Liver (tissue), 9 donors: Measurements from ENCODE around the gene AGPAT2. TPM values are rescaled to one million over a fixed set of nuclear protein-coding genes. Genes with fewer than 3 reads are reported as not detected.
A peak's percentile ranks its signal among the peaks of the same experiment; 100 is the strongest.

Experiments used
- DNase-seq: peaks from one replicate; pipeline ENCODE4 v3.0.0-alpha.2; 2017; ENCODE audit warnings: low spot score
- H3K27ac ChIP-seq, 2 donors: one replicate each; pipeline ENCODE4 v1.7.0; 2013; ENCODE audit warnings: inconsistent platforms in 2 of 2, low read length in 2 of 2, control low read depth in 1 of 2, low read depth in 1 of 2, mild to moderate bottlenecking in 1 of 2
- H3K27me3 ChIP-seq, 4 donors: one replicate each; pipeline versions ENCODE4 v1.6.1 to v1.7.0; 2013; ENCODE audit warnings: low read length in 3 of 4, inconsistent platforms in 1 of 4, mild to moderate bottlenecking in 1 of 4, moderate library complexity in 1 of 4; ENCODE audit not compliant: control insufficient read depth in 4 of 4, insufficient read depth in 4 of 4
- H3K36me3 ChIP-seq, 4 donors: one replicate each; pipeline versions ENCODE4 v1.6.1 to v1.7.0; 2013; ENCODE audit warnings: low read length in 3 of 4, mild to moderate bottlenecking in 3 of 4, low read depth in 1 of 4, moderate library complexity in 1 of 4; ENCODE audit not compliant: control insufficient read depth in 4 of 4, insufficient read depth in 3 of 4
- H3K4me1 ChIP-seq, 4 donors: one replicate each; pipeline versions ENCODE4 v1.6.1 to v1.7.0; 2013; ENCODE audit warnings: low read length in 3 of 4, mild to moderate bottlenecking in 3 of 4, moderate library complexity in 1 of 4; ENCODE audit not compliant: control insufficient read depth in 4 of 4, insufficient read depth in 4 of 4
- H3K4me3 ChIP-seq, 3 donors: one replicate each; pipeline versions ENCODE4 v1.6.1 to v1.7.0; 2013; ENCODE audit warnings: low read length in 3 of 3, control low read depth in 1 of 3, low read depth in 1 of 3, mild to moderate bottlenecking in 1 of 3
- H3K9ac ChIP-seq, 2 donors: one replicate each; pipeline ENCODE4 v1.7.0; 2013; ENCODE audit warnings: low read length in 2 of 2, mild to moderate bottlenecking in 2 of 2, moderate library complexity in 2 of 2, control low read depth in 1 of 2, low read depth in 1 of 2
- H3K9me3 ChIP-seq, 4 donors: one replicate each; pipeline versions ENCODE4 v1.6.1 to v1.7.0; 2013; ENCODE audit warnings: low read length in 3 of 4; ENCODE audit not compliant: control insufficient read depth in 4 of 4
- EGR1 ChIP-seq, 2 donors: IDR thresholded peaks; 2 replicates each; pipeline ENCODE4 v1.6.1; 2016 to 2018; ENCODE audit warnings: antibody characterized with exemption in 2 of 2, low read depth in 2 of 2
- FOXA1 ChIP-seq: IDR thresholded peaks from 2 replicates; pipeline ENCODE4 v1.6.1; 2016; ENCODE audit warnings: antibody characterized with exemption
- FOXA2 ChIP-seq: IDR thresholded peaks from 2 replicates; pipeline ENCODE4 v1.6.1; 2016; ENCODE audit warnings: antibody characterized with exemption
- GABPA ChIP-seq, 2 donors: IDR thresholded peaks in 1 of 2; conservative IDR thresholded peaks in 1 of 2; 2 replicates each; pipeline ENCODE4 v1.6.1; 2016; ENCODE audit warnings: antibody characterized with exemption in 2 of 2, mild to moderate bottlenecking in 1 of 2, moderate library complexity in 1 of 2
- HNF4G ChIP-seq: IDR thresholded peaks from 2 replicates; pipeline ENCODE4 v1.6.1; 2016; ENCODE audit warnings: antibody characterized with exemption
- JUND ChIP-seq, 2 donors: IDR thresholded peaks; 2 replicates each; pipeline ENCODE4 v1.6.1; 2016; ENCODE audit warnings: antibody characterized with exemption in 2 of 2
- NR2F2 ChIP-seq: IDR thresholded peaks from 2 replicates; pipeline ENCODE4 v1.6.1; 2016; ENCODE audit warnings: antibody characterized with exemption
- RAD21 ChIP-seq, 2 donors: IDR thresholded peaks; 2 replicates each; pipeline ENCODE4 v1.6.1; 2016; ENCODE audit warnings: antibody characterized with exemption in 2 of 2, mild to moderate bottlenecking in 2 of 2
- RXRA ChIP-seq, 2 donors: IDR thresholded peaks; 2 replicates each; pipeline ENCODE4 v1.6.1; 2017 to 2018; ENCODE audit warnings: antibody characterized with exemption in 2 of 2, mild to moderate bottlenecking in 1 of 2
- SP1 ChIP-seq: IDR thresholded peaks from 2 replicates; pipeline ENCODE4 v1.6.1; 2018; ENCODE audit warnings: antibody characterized with exemption, mild to moderate bottlenecking
- TAF1 ChIP-seq: conservative IDR thresholded peaks from 2 replicates; pipeline ENCODE4 v1.6.1; 2016; ENCODE audit warnings: antibody characterized with exemption, mild to moderate bottlenecking
- YY1 ChIP-seq: IDR thresholded peaks from 2 replicates; pipeline ENCODE4 v1.6.1; 2016; ENCODE audit warnings: antibody characterized with exemption, mild to moderate bottlenecking
- WGBS: extraction: QIAGEN DNeasy Blood & Tissue Kit; methylation state at CpG from one replicate; pipeline ENCODE4 v1.1.7; 2013; 5-methylcytosine and 5-hydroxymethylcytosine counted together
- polyA plus RNA-seq, 2 donors: library from polyadenylated mRNA; stranded (reverse) in 1 of 2; unstranded in 1 of 2; fragments of 200-250 nt in 1 of 2; fragments of >200 nt in 1 of 2; fragmentation: Nextera tagmentation in 1 of 2; extraction: Ambion mirVana in 1 of 2; gene quantifications; one replicate each; pipeline versions ENCODE4 v1.2.1 to v1.2.3, GENCODE V29; 2013 to 2015
- total RNA-seq, 2 donors: library from RNA; depleted of rRNA; stranded (reverse); fragments of >200 nt; gene quantifications; one replicate each; pipeline ENCODE4 v1.2.3, GENCODE V29; 2014
- TF ChIP-seq, protein P1 (sequence below): fragments of 150-350 bp; IDR thresholded peaks from 2 replicates; pipeline ENCODE4 v1.5.1; 2017; ENCODE audit warnings: improper control_type of control experiment, low read depth, low read length; ENCODE audit not compliant: missing input control
- TF ChIP-seq, protein P2 (sequence below): IDR thresholded peaks from 2 replicates; pipeline ENCODE4 v1.6.1; 2016; ENCODE audit warnings: antibody characterized with exemption
- TF ChIP-seq, protein P3 (sequence below): IDR thresholded peaks from 2 replicates; pipeline ENCODE4 v1.6.1; 2016; ENCODE audit warnings: antibody characterized with exemption, mild to moderate bottlenecking
- TF ChIP-seq, protein P4 (sequence below): IDR thresholded peaks from 2 replicates; pipeline ENCODE4 v1.6.1; 2016; ENCODE audit warnings: antibody characterized with exemption
- donor health status: healthy.
- donor health status: healthy.
- donor health status: healthy.
- donor health status: healthy.
- donor health status: healthy.

AGPAT2 gene
- total and polyA plus RNA-seq, 4 donors = 75.1 to 222 (median 212) TPM

DNA sequence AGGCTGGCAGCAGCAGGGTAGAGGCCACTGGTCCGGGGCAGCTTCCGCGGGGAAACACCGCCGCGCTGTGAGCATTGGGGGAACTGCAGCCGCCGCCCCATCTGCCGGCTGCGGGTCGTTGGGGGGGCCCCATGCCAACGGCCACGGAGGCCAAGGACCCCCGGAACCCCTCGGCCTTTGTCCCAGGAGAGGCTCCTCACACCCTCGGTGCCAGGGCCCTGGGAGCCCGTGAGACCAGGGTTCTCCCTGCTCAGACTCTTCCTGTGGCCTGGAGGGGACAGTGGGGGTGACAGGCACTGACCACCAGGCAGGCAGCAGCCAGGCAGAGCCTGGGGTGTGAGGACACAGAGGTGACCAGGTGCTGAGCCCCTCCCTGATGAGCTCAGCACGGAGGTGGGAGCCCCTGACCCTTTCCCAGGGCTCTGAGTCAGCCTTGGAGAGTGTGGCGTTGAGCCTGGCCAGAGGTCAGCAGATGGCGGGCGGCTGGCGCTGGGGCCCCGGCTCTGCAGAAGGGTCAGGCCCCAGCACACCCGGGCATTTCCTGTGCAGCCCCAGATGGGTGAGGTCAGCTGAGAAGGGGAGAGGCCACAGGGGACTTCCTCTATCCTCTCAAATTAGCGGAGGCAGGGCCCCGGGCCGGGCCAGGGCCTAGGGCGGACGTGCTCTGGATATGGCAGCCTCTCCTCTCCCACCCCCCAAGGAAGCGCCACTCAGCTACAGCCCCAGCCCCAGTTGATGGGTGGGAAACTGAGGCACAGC is 42.5 kb downstream of the AGPAT2 start:
- Histone ChIP-seq H3K4me1 (peaks cover 0 to 15% (median 11%) of the 10 kb centered on the region in 4 donors), H3K4me3 (no peak overlapping the region), H3K9ac (no peak overlapping the region), H3K9me3 (no peaks in the 10 kb centered on the region), H3K27me3 (no peaks in the 10 kb centered on the region), H3K36me3 (no peaks in the 10 kb centered on the region), H3K27ac (peak overlapping the region; percentile 65 to 82)
- peak; percentile 78 for DNase-seq
- WGBS = 24% methylated on average over 30 of the region's 30 CpGs
- TF ChIP-seq, protein P1, sequence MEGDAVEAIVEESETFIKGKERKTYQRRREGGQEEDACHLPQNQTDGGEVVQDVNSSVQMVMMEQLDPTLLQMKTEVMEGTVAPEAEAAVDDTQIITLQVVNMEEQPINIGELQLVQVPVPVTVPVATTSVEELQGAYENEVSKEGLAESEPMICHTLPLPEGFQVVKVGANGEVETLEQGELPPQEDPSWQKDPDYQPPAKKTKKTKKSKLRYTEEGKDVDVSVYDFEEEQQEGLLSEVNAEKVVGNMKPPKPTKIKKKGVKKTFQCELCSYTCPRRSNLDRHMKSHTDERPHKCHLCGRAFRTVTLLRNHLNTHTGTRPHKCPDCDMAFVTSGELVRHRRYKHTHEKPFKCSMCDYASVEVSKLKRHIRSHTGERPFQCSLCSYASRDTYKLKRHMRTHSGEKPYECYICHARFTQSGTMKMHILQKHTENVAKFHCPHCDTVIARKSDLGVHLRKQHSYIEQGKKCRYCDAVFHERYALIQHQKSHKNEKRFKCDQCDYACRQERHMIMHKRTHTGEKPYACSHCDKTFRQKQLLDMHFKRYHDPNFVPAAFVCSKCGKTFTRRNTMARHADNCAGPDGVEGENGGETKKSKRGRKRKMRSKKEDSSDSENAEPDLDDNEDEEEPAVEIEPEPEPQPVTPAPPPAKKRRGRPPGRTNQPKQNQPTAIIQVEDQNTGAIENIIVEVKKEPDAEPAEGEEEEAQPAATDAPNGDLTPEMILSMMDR = peak; percentile 72
- TF ChIP-seq JUND (IDR thresholded peaks at IDR 0.05) (peak in 1 of 2 donors; percentile 45), EGR1 (IDR thresholded peaks at IDR 0.05; ENCODE audit: low read depth in 2 of 2) (peak in 1 of 2 donors; percentile 32), GABPA (IDR thresholded peaks at IDR 0.05 in 1 of 2, conservative IDR thresholded peaks at IDR 0.05 in 1 of 2) (no peak), RAD21 (IDR thresholded peaks at IDR 0.05) (peak; percentile 79 to 80), NR2F2 (peak; percentile 100), FOXA1 (no peak), SP1 (no peak), YY1 (peak; percentile 20), HNF4G (no peak), RXRA (IDR thresholded peaks at IDR 0.05) (peak; percentile 18 to 59)
- TF ChIP-seq, protein P2, sequence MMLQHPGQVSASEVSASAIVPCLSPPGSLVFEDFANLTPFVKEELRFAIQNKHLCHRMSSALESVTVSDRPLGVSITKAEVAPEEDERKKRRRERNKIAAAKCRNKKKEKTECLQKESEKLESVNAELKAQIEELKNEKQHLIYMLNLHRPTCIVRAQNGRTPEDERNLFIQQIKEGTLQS = no peak
- TF ChIP-seq, protein P3, sequence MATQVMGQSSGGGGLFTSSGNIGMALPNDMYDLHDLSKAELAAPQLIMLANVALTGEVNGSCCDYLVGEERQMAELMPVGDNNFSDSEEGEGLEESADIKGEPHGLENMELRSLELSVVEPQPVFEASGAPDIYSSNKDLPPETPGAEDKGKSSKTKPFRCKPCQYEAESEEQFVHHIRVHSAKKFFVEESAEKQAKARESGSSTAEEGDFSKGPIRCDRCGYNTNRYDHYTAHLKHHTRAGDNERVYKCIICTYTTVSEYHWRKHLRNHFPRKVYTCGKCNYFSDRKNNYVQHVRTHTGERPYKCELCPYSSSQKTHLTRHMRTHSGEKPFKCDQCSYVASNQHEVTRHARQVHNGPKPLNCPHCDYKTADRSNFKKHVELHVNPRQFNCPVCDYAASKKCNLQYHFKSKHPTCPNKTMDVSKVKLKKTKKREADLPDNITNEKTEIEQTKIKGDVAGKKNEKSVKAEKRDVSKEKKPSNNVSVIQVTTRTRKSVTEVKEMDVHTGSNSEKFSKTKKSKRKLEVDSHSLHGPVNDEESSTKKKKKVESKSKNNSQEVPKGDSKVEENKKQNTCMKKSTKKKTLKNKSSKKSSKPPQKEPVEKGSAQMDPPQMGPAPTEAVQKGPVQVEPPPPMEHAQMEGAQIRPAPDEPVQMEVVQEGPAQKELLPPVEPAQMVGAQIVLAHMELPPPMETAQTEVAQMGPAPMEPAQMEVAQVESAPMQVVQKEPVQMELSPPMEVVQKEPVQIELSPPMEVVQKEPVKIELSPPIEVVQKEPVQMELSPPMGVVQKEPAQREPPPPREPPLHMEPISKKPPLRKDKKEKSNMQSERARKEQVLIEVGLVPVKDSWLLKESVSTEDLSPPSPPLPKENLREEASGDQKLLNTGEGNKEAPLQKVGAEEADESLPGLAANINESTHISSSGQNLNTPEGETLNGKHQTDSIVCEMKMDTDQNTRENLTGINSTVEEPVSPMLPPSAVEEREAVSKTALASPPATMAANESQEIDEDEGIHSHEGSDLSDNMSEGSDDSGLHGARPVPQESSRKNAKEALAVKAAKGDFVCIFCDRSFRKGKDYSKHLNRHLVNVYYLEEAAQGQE = no peak

DNA sequence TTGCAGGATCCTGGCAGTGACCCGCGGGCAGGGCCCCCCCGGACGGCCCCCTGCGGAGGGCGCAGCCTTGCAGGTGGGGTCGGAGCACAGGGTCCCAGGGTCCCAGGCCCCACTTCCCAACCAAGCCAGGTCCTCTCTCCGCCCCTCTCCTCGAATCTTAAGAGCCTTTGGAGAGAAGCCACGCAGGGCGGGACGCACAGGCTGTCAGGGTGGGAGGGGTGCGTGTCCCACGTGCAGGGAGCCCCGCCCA is 43.0 kb downstream of the AGPAT2 start:
- H3K4me3 ChIP-seq = peak overlapping the region in 1 of 3 donors; percentile 29

More for the DNA sequence above, 43.0 kb downstream of the AGPAT2 start:
- H3K9me3 ChIP-seq = no peaks in the 10 kb centered on the region
- H3K27ac ChIP-seq = peak overlapping the region; percentile 65 to 82
- WGBS = 24% methylated on average over 15 of the region's 15 CpGs
- no peaks in the 10 kb centered on the region for H3K36me3 ChIP-seq
- no peaks in the 10 kb centered on the region for H3K27me3 ChIP-seq
- TF ChIP-seq, protein P3 = no peak
- TF ChIP-seq TAF1 = no peak
- no peak for TF ChIP-seq FOXA2
- no peak for TF ChIP-seq EGR1 (IDR thresholded peaks at IDR 0.05; ENCODE audit: low read depth in 2 of 2)
- TF ChIP-seq, protein P4, sequence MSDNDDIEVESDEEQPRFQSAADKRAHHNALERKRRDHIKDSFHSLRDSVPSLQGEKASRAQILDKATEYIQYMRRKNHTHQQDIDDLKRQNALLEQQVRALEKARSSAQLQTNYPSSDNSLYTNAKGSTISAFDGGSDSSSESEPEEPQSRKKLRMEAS = no peak
- no peak for DNase-seq
- peaks cover 0 to 15% (median 11%) of the 10 kb centered on the region in 4 donors for H3K4me1 ChIP-seq
- H3K9ac ChIP-seq = no peak overlapping the region
